H1 (cell line): ENCODE measurements around the gene ADAMTS8.

Source experiments
- CHD1 ChIP-seq: IDR thresholded peaks from 2 replicates; pipeline ENCODE4 v1.6.1; 2012; ENCODE audit warnings: low read depth, low read length, improper control_type of control experiment
- CHD2 ChIP-seq: IDR thresholded peaks from 2 replicates; pipeline ENCODE4 v1.6.1; 2012; ENCODE audit warnings: low read length, improper control_type of control experiment
- CTCF ChIP-seq, 3 experiments: IDR thresholded peaks; 1 replicate in 2 of 3; 2 replicates in 1 of 3; pipeline versions ENCODE4 v1.5.1 to v1.6.1; 2011; ENCODE audit warnings: low read length in 3 of 3, mild to moderate bottlenecking in 3 of 3, inconsistent platforms in 2 of 3, low read depth in 1 of 3, moderate library complexity in 1 of 3; ENCODE audit not compliant: insufficient read depth in 1 of 3; ENCODE audit errors: control extremely low read depth in 1 of 3
- POLR2A ChIP-seq, 2 experiments: IDR thresholded peaks; 1 replicate in 1 of 2; 2 replicates in 1 of 2; pipeline ENCODE4 v1.6.1; 2011; ENCODE audit warnings: low read depth in 2 of 2, low read length in 2 of 2, mild to moderate bottlenecking in 2 of 2; ENCODE audit errors: control extremely low read depth in 1 of 2
- POLR2AphosphoS5 ChIP-seq: IDR thresholded peaks from 2 replicates; pipeline ENCODE4 v1.6.1; 2011; ENCODE audit warnings: low read depth, low read length
- SAP30 ChIP-seq: fragments of 300-600 bp; sonication (generic); IDR thresholded peaks from 2 replicates; pipeline ENCODE4 v1.7.1; 2012; ENCODE audit warnings: low read length, moderate library complexity, mild to moderate bottlenecking, inconsistent platforms; ENCODE audit not compliant: insufficient read depth, insufficient replicate concordance
- SIRT6 ChIP-seq: IDR thresholded peaks from one replicate; pipeline ENCODE4 v1.7.1; 2012; ENCODE audit warnings: low read length, inconsistent platforms

- TF ChIP-seq CTCF (IDR thresholded peaks at IDR 0.05; ENCODE audit: control extremely low read depth in 1 of 3, insufficient read depth in 1 of 3, low read depth in 1 of 3, low read length in 3 of 3) (no peak), SAP30 (no peak), CHD1 (no peak), POLR2A (IDR thresholded peaks at IDR 0.05; ENCODE audit: control extremely low read depth in 1 of 2, low read depth in 2 of 2, low read length in 2 of 2) (no peak), POLR2AphosphoS5 (no peak), SIRT6 (no peak), CHD2 (no peak)
These were observed 3.4 kb upstream of the ADAMTS8 start for GRCh38 chr11:130431801-130432200.
